Lung (tissue), 12 donors: ENCODE results near the gene BCAS2. TPM values are rescaled to one million over a fixed set of nuclear protein-coding genes. Genes with fewer than 3 reads are reported as not detected.
"Not testable (repeated sequence)": the region's sequence is repeated elsewhere in the genome, so short reads cannot be mapped to it uniquely, and the experiment has no call there.

Experiments used
- ATAC-seq: fragments of 200-7000 bp; cut with Tn5 transposase; one replicate; pipeline ENCODE4 v1.9.1; 2020; ENCODE audit warnings: moderate number of reproducible peaks; ENCODE audit not compliant: insufficient read depth, low FRiP score
- DNase-seq, 3 donors: peaks; one replicate each; pipeline ENCODE4 v3.0.0-alpha.2; 2013 to 2017
- H3K27ac ChIP-seq, 2 donors: one replicate each; pipeline ENCODE4 v1.5.1; 2013; ENCODE audit warnings: mild to moderate bottlenecking in 2 of 2, moderate library complexity in 2 of 2, control low read depth in 1 of 2, inconsistent platforms in 1 of 2, low read depth in 1 of 2, low read length in 1 of 2
- H3K27me3 ChIP-seq, 3 donors: one replicate each; pipeline ENCODE4 v1.5.1; 2013; ENCODE audit warnings: low read length in 2 of 3; ENCODE audit not compliant: control insufficient read depth in 3 of 3, insufficient read depth in 3 of 3
- H3K36me3 ChIP-seq, 4 donors: one replicate each; pipeline ENCODE4 v1.5.1; 2013; ENCODE audit warnings: low read length in 4 of 4, mild to moderate bottlenecking in 1 of 4, moderate library complexity in 1 of 4; ENCODE audit not compliant: control insufficient read depth in 4 of 4, insufficient read depth in 4 of 4
- H3K4me1 ChIP-seq, 5 donors: one replicate each; pipeline ENCODE4 v1.5.1; 2013; ENCODE audit warnings: low read length in 5 of 5, mild to moderate bottlenecking in 2 of 5, moderate library complexity in 1 of 5; ENCODE audit not compliant: control insufficient read depth in 5 of 5, insufficient read depth in 5 of 5
- H3K4me3 ChIP-seq: one replicate; pipeline ENCODE4 v1.5.1; 2013; ENCODE audit warnings: mild to moderate bottlenecking, control low read depth, moderate library complexity
- H3K9ac ChIP-seq, 2 donors: one replicate each; pipeline ENCODE4 v1.5.1; 2013; ENCODE audit warnings: low read length in 2 of 2, control low read depth in 1 of 2; ENCODE audit not compliant: insufficient read depth in 1 of 2
- H3K9me3 ChIP-seq, 4 donors: one replicate each; pipeline ENCODE4 v1.5.1; 2013; ENCODE audit warnings: low read length in 3 of 4, mild to moderate bottlenecking in 1 of 4, moderate library complexity in 1 of 4; ENCODE audit not compliant: control insufficient read depth in 4 of 4, insufficient read depth in 3 of 4
- CTCF ChIP-seq: IDR thresholded peaks from 2 replicates; pipeline ENCODE4 v1.5.1; 2012; ENCODE audit warnings: mild to moderate bottlenecking; ENCODE audit errors: control extremely low read depth, extremely low read depth
- WGBS, 2 donors: extraction: QIAGEN DNeasy Blood & Tissue Kit; methylation state at CpG; one replicate each; pipeline ENCODE4 v1.1.7; 2013; 5-methylcytosine and 5-hydroxymethylcytosine counted together
- polyA plus RNA-seq, 2 donors: library from polyadenylated mRNA; stranded (reverse); fragments of 200-250 nt; gene quantifications; one replicate each; pipeline ENCODE4 v1.2.1, GENCODE V29; 2013
- total RNA-seq, 2 donors: library from RNA; depleted of rRNA in 1 of 2; stranded (reverse); fragments of >200 nt in 1 of 2; gene quantifications; one replicate each; pipeline ENCODE4 v1.2.1, GENCODE V29; 2014 to 2021
- donor health status: control.
- donor health status: control.
- donor health status: Bipolar disorder and iron deficiency.
- donor health status: healthy.
- donor health status: DM: yes; HTN: yes; CAD: no.

The BCAS2 gene
- total and polyA plus RNA-seq, 4 donors: 22.4 to 31.3 (median 29.8) TPM

GRCh38 chr1:114574365-114574764, 7.0 kb downstream of the BCAS2 start:
- H3K27me3 ChIP-seq: no peaks in the 10 kb centered on the region
- ATAC-seq: no peak
- peaks cover 17 to 47% (median 27%) of the 10 kb centered on the region in 4 donors for H3K36me3 ChIP-seq
- H3K9ac ChIP-seq: no peak overlapping the region
- 95% methylated on average over 2 of the region's 2 CpGs for WGBS, 2 donors
- H3K9me3 ChIP-seq: no peaks in the 10 kb centered on the region
- DNase-seq: no peak
- H3K27ac ChIP-seq: no peak overlapping the region
- no peak overlapping the region for H3K4me3 ChIP-seq
- no peak for TF ChIP-seq CTCF
- peaks cover 0 to 4% (median 0%) of the 10 kb centered on the region in 5 donors for H3K4me1 ChIP-seq

DNA sequence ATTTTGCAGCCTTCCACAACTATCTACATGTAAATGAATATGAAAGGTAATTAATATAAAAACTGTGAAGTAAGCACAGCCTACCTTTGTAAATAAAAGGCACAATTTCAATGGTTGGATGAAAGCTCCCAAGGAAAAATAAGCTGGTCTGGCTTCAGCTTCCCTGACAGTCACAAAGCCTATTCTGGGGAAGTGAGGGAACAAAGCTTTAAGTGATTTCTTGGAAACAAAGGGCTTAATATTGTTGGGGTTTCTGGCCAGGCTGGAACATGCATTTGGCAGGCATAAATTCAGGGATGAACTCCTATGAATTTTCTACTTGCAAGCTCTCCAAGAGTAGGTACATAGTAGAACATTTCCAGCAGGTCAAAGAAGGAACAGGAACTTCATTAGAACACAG, 17.3 kb downstream of the BCAS2 start:
- DNase-seq: no peak
- no peak for TF ChIP-seq CTCF
- Histone ChIP-seq H3K27ac (no peak overlapping the region), H3K27me3 (no peaks in the 10 kb centered on the region), H3K9me3 (no peaks in the 10 kb centered on the region), H3K4me1 (no peaks in the 10 kb centered on the region), H3K4me3 (no peak overlapping the region), H3K9ac (no peak overlapping the region), H3K36me3 (peaks cover 19 to 23% (median 21%) of the 10 kb centered on the region in 4 donors)
- no peak for ATAC-seq

DNA sequence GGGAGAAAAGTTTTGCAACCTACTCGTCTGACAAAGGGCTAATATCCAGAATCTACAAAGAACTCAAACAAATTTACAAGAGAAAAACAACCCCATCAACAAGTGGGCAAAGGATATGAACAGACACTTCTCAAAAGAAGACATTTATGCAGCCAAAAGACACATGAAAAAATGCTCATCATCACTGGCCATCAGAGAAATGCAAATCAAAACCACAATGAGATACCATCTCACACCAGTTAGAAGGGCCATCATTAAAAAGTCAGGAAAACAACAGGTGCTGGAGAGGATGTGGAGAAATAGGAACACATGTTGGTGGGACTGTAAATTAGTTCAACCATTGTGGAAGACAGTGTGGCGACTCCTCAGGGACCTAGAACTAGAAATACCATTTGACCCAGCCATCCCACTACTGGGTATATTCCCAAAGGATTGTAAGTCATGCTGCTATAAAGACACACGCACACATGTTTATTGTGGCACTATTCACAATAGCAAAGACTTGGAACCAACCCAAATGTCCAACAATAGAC, 18.4 kb downstream of the BCAS2 start:
- H3K9me3 ChIP-seq, DNase-seq, ATAC-seq, H3K4me3 ChIP-seq, H3K9ac ChIP-seq, H3K27ac ChIP-seq, H3K4me1 ChIP-seq, H3K27me3 ChIP-seq: not testable (repeated sequence)
- 80 to 84% methylated on average over 3 of the region's 3 CpGs for WGBS, 2 donors
- H3K36me3 ChIP-seq: peaks cover 12 to 17% (median 15%) of the 10 kb centered on the region in 4 donors

- TF ChIP-seq CTCF: no peak
- no peaks in the 10 kb centered on the region for H3K9me3 ChIP-seq
- 45 to 78% methylated on average over 1 of the region's 1 CpG for WGBS, 2 donors
Measured at GRCh38 chr1:114561333-114561732, 20.1 kb downstream of the BCAS2 start.

More at GRCh38 chr1:114561333-114561732, 20.1 kb downstream of the BCAS2 start:
- DNase-seq: no peak
- Histone ChIP-seq H3K9ac (no peak overlapping the region), H3K4me3 (no peak overlapping the region), H3K4me1 (no peaks in the 10 kb centered on the region), H3K27me3 (no peaks in the 10 kb centered on the region), H3K36me3 (peaks cover 6 to 13% (median 8%) of the 10 kb centered on the region in 4 donors), H3K27ac (no peak overlapping the region)
- ATAC-seq: no peak
